HL-60 (cell line): ENCODE measurements around the gene SUFU.

ENCODE experiments used
- CTCF ChIP-seq: IDR thresholded peaks from one replicate; pipeline ENCODE4 v1.5.1; 2011; ENCODE audit warnings: low read length, control low read depth, inconsistent platforms; ENCODE audit not compliant: insufficient read depth
- POLR2AphosphoS5 ChIP-seq: IDR thresholded peaks from 2 replicates; pipeline ENCODE4 v1.6.1; 2012; ENCODE audit warnings: low read depth

- TF ChIP-seq CTCF (no peak), POLR2AphosphoS5 (no peak)
These were observed 41.2 kb upstream of the SUFU start for GRCh38 chr10:102462512-102463054.
